Brain pericyte (primary cell): ENCODE data around the gene FOXP1.
"Not testable (repeated sequence)": the region's sequence is repeated elsewhere in the genome, so short reads cannot be mapped to it uniquely, and the experiment has no call there.

Experiments used
- DNase-seq: peaks from one replicate; pipeline ENCODE4 v3.0.0-alpha.2; 2012; ENCODE audit warnings: low read depth, low spot score

Gene FOXP1

GRCh38 chr3:71530903-71531530 is 52.5 kb downstream of the FOXP1 start:
- no peak for DNase-seq

- DNase-seq, result no peak
Measured at GRCh38 chr3:71528816-71529215, 54.7 kb downstream of the FOXP1 start.

GRCh38 chr3:71526448-71526847 is 57.1 kb downstream of the FOXP1 start:
- not testable (repeated sequence) for DNase-seq

- no peak for DNase-seq
Measured at GRCh38 chr3:71525391-71525790, 58.1 kb downstream of the FOXP1 start.

- no peak for DNase-seq
Measured at GRCh38 chr3:71524672-71525071, 58.9 kb downstream of the FOXP1 start.

GRCh38 chr3:71523628-71524027 is 59.9 kb downstream of the FOXP1 start:
- DNase-seq, result no peak

GRCh38 chr3:71521940-71522876 is 61.3 kb downstream of the FOXP1 start:
- DNase-seq, result no peak

GRCh38 chr3:71521021-71521352 is 62.5 kb downstream of the FOXP1 start:
- no peak for DNase-seq

- DNase-seq, result no peak
Measured at GRCh38 chr3:71520161-71521020, 63.1 kb downstream of the FOXP1 start.

- DNase-seq, result no peak
Measured at GRCh38 chr3:71518089-71518488, 65.4 kb downstream of the FOXP1 start.

- no peak for DNase-seq
Measured at GRCh38 chr3:71517271-71517791, 66.2 kb downstream of the FOXP1 start.

GRCh38 chr3:71515636-71516365 is 67.7 kb downstream of the FOXP1 start:
- no peak for DNase-seq

- no peak for DNase-seq
Measured at GRCh38 chr3:71514621-71515020, 68.9 kb downstream of the FOXP1 start.

- no peak for DNase-seq
Measured at GRCh38 chr3:71513515-71513914, 70.0 kb downstream of the FOXP1 start.

GRCh38 chr3:71513081-71513480 is 70.4 kb downstream of the FOXP1 start:
- DNase-seq, result no peak

GRCh38 chr3:71512544-71512943 is 71.0 kb downstream of the FOXP1 start:
- no peak for DNase-seq

- no peak for DNase-seq
Measured at GRCh38 chr3:71512000-71512399, 71.5 kb downstream of the FOXP1 start.

- no peak for DNase-seq
Measured at GRCh38 chr3:71511446-71511845, 72.1 kb downstream of the FOXP1 start.

GRCh38 chr3:71511037-71511436 is 72.5 kb downstream of the FOXP1 start:
- DNase-seq, result peak; percentile 75

GRCh38 chr3:71510510-71510909 is 73.0 kb downstream of the FOXP1 start:
- no peak for DNase-seq

GRCh38 chr3:71509066-71509465 is 74.5 kb downstream of the FOXP1 start:
- no peak for DNase-seq
